NAMALWA (cell line): ENCODE measurements around the gene G6PC3.
A peak's percentile ranks its signal among the peaks of the same experiment; 100 is the strongest.
"Not testable (repeated sequence)": the region's sequence is repeated elsewhere in the genome, so short reads cannot be mapped to it uniquely, and the experiment has no call there.

Experiments used
- DNase-seq: peaks from one replicate; pipeline ENCODE4 v3.0.0-alpha.2; 2015; ENCODE audit warnings: low spot score

The G6PC3 gene

DNA sequence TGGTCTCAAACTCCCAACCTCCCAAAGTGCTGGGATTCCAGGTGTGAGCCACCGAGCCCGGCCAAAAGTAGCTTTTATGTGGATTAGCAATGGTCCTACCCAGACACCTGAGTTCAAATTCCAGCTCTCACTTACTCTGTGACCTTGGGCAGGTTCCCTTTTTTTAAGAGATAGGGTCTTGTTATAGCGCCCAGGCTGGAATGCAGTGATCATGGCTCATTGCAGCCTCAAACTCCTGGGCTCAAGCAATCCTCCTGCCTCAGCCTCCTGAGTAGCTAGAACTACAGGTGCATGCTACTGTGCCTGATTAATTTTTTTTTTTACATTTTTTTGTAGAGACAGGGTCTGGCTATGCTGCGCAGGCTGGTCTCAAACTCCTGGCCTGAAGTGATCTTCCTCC, 36.3 kb downstream of the G6PC3 start:
- DNase-seq, result no peak

DNA sequence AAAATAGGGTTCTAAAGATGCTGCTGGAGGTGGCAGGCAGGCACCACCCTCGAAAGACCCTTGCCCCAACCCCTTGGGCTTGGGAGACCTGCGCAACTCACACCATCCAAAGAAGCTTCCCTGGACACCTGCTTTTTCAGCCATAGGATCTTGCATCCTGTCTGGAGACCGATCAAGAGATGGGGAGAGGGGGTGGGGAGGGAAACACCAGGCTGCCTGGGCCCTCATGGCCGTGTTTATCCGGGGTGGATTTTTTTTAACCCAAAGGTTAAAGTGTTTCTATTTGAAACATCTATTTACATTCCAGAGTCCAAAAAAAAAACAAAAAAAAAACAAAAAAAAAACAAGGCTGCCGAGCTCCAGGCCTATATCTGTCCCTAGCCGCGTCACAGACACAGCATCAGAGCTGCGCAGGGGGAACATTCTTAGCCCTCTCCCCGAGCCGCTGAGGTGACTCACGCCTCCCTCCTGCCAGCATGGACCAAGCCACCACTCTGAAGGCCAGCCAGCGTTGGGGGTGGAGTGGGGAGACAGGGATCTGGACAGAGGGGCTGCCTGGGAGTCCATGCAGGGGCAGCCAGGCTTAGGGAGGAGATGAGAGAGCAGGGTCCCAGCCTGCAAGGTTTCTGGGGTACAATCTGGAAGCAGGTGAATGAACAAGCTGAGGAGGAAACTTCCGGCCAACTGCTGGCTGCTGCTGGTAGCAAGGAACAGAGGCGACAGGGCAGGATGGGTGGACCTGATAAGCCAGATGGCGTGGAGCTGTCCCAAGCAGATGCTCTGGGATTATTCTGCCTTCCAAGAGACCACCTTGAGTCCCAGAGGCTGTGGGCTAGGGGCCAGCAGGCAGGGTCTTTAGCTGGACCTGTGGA, 38.1 kb downstream of the G6PC3 start:
- no peak for DNase-seq

DNA sequence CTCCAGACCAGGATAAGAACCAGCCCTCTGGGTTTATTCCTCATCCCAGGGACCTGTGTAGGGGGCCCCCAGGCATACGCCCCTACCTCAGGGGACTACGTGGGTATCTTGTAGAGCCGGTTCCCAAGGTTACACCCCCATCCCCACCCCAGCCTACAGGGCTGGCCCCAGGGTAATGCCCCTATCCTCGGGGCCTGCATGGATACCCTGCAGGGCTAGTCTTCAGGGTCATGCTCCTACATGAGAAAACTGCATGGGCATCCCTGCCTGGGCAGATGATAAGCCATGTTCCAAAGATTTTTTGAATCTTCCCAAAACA, 38.7 kb downstream of the G6PC3 start:
- no peak for DNase-seq

- no peak for DNase-seq
Observed at GRCh38 chr17:44110011-44110686, 39.6 kb downstream of the G6PC3 start.

DNA sequence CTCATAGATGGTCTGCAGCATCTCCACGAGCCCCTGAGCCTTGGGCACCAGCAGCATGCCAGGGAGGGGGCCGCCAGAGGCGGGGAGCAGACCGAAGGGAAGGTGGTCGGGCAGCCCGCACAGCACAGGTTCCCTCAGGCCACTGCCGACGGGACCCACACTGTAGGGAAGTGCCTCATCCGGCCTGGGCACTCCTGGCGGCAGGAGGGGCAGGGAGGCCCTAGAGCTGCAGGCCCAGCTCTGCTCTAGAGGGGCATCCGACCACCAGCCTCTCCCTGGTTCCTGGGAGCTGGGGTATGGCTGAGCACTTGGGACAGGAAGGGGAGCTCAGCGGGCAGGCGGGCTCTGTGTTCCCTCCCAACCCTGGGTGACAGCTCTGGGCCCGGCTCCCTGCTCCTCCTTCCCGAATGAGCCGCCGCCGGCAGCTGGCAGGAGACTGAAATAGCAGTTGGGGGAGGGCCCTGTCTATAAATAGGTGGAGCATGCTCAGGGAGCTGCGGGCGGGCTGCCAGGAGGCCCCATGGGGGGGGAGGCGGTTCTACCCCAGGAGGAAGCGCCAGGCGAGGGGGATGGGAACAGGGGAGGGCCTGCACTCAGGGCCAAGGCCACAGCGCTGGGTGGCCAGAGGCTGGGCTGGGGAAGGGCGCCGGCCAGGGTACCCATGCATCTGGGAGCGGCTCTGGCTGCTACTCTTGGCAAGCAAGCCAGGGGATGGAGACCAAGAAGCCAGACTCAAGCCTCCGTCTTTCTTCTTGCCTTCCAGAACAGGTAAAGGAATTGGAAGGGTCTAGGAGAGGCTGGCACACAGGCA, 40.5 kb downstream of the G6PC3 start:
- DNase-seq, result peak; percentile 54

GRCh38 chr17:44111777-44112176, 41.2 kb downstream of the G6PC3 start:
- DNase-seq, result no peak

DNA sequence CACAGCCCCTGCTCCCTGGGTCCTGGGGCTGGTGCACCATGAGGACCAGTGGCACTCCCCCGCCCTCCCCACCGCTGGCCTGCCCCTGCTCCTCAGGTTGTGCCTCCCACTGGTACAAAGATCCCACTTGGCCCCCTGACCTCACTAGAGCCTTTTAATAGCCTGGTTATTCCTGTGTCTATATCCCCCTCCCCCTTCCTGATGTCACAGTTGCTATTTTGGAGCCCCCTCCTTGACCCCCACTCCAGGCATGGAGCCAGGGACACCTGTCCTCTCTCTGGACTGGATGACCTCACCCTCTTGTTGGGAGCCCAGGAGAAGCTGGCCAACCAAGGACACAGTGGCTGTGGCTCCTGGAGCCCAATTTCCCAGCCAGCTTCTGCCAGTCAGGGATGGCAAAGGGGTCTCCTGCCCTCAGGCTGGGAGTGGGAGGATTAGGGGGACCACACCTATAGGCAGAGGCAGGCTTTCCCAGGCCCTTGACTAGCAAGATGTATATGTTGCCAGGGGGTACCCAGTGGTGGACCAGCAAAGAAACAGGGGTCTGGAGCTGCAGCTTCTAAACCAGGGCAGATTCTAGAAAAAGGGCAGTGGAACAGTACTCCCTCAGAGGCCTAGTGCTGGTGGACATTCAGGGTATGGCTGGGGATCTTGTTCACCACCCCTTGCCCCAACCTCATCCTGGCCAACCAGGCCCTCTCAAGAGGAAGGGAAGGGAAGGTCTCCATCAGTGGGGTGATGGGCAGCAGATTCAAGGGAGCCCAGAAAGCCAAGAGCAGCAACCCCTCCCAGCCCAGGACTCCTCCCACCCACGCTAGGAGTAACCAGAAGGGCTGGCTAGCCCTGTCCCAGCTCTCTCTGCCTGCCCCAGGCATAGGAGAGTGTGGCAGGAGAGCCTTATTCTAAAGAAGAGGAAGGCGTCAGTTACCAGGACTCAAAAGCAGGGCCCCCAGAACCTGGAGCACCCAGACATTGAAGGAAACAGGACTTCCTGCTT, 42.0 kb downstream of the G6PC3 start:
- no peak for DNase-seq

- DNase-seq, result no peak
Observed at GRCh38 chr17:44113382-44113781, 42.8 kb downstream of the G6PC3 start.

GRCh38 chr17:44113868-44114840, 43.6 kb downstream of the G6PC3 start:
- no peak for DNase-seq

GRCh38 chr17:44115585-44116415, 45.3 kb downstream of the G6PC3 start:
- DNase-seq, result no peak

GRCh38 chr17:44117351-44117750, 46.8 kb downstream of the G6PC3 start:
- DNase-seq, result no peak

- no peak for DNase-seq
Observed at GRCh38 chr17:44118427-44119050, 48.0 kb downstream of the G6PC3 start.

- DNase-seq, result no peak
Observed at GRCh38 chr17:44119062-44119461, 48.5 kb downstream of the G6PC3 start.

DNA sequence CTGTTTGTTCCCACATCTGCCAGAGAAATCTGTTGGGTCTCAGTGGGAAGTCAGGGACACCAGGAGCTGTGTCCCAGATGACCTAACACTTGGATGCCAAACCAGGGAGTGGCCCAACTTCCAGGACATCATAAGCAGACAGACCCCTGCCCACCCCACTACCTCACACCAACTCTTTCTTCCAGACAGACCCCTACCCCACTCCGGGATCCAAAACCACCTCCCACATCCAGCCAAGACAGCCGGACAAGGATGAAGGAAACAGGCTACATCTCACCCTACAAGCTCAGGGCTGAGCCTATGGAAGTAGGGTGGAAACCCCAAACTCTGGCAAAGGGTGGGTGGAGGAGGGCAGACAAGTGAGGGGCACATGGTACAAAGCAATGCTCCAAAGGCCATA, 49.3 kb downstream of the G6PC3 start:
- no peak for DNase-seq

DNA sequence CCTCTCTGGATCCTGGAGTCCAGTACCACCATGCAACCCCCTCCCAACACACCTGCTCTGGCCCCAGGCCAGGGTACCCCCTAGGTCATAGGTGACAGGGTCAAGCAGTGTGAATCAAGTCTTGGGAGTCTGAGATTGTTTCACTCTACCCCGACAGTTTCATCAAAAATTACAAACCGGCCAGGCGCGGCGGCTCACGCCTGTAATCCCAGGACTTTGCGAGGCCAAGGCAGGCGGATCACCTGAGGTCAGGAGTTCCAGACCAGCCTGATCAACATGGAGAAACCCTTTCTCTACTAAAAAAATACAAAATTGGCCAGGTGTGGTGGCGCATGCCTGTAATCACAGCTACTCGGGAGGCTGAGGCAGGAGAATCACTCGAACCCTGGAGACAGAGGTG, 49.7 kb downstream of the G6PC3 start:
- not testable (repeated sequence) for DNase-seq

DNA sequence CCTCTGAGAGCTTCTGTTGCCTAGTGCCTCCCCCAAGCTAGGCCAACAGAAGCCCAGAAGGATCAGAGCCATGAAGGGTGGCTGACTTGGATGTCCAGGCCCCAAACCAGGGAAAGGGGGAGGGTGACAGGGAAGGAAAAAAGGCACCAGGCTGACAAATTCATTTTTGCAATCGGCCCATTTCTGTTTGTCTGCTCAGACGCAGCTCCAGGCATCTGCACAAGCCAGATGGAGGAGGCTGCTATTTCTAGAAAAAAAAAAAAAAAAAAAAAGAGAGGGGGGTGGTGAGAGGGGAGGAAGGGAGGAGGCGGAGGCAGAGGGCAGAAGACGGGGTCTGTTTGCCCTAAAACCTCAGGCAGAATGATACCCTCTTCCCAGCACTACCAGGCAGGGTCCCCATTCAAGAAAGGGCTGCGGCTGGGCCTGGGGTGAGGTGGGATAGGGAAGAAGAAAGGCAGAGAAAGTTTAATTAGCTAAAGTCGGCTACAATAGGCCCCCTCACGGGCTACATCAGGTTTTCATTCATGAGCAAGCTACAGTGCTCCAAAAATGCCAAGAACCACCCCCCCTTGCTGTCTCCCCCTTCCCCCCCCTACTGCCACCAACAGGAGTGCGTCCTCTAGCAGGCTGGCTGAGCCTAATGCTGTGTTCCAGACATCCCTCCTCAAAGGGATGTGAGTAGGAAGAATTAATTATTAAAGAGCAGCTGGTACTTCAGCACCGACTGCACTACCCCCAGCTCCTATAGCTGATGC, 50.5 kb downstream of the G6PC3 start:
- no peak for DNase-seq

DNA sequence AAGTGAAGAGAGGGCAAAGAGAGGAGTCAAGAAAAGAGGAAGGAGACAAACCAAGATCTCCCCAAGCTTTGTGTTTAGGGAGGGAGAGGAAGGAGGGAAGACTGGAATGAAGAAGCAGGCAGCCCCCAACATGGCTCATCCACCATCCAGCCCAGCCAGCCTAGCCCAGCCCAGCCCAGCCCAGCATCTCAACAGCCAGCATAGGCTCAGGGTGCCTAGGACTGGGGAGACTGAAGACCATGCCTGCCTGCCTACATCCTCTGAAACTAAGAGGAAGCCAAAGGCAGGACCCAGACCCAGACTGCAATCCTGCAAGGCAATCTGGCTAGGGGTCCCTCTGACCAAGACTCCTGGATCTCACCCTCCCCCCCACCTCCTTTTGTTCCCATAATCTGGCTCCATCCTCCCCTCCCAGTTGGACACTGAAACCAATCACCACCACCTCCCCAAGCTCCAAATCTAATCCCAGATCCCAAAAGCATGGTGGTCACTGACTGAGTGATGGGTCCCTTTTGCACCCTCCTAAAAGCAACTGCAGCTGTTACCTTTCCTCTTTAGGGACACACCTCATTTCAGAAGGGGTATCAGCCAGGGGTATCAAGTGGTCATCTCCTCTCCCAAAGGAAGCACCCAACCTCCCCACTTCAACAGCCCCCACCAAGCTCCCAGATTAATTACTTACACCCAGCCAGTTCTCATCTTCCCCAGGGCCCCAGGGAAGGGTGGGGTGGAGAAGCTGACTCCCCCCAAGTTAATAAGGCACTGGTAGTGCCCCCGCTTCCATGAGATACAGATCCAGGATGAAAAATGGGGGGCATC, 51.7 kb downstream of the G6PC3 start:
- no peak for DNase-seq
